DOHH2 (cell line): ENCODE measurements around the gene GATAD1.

Experiments used
- H3F3A ChIP-seq: fragments of 200-600 bp; sonication (generic), shearing (Covaris generic); 2 replicates; pipeline ENCODE4 v1.6.0; 2016; ENCODE audit warnings: antibody characterized with exemption, mild to moderate bottlenecking; ENCODE audit not compliant: control insufficient read depth, insufficient read depth
- H3K27ac ChIP-seq: fragments of 200-600 bp; sonication (generic); 2 replicates; pipeline ENCODE4 v1.5.1; 2014; ENCODE audit warnings: low read depth, mild to moderate bottlenecking, low read length, moderate library complexity
- H3K27me3 ChIP-seq: fragments of 200-600 bp; sonication (generic); 2 replicates; pipeline ENCODE4 v1.6.1; 2014; ENCODE audit warnings: mild to moderate bottlenecking, low read length, mixed read lengths; ENCODE audit not compliant: control insufficient read depth
- H3K36me3 ChIP-seq: fragments of 200-600 bp; sonication (generic); 2 replicates; pipeline ENCODE4 v1.6.1; 2014; ENCODE audit warnings: mild to moderate bottlenecking, low read length, moderate library complexity, mixed read lengths; ENCODE audit not compliant: control insufficient read depth
- H3K4me1 ChIP-seq: fragments of 200-600 bp; sonication (generic); 2 replicates; pipeline ENCODE4 v1.6.1; 2014; ENCODE audit warnings: mild to moderate bottlenecking, low read length, mixed read lengths; ENCODE audit not compliant: control insufficient read depth
- H3K4me2 ChIP-seq: fragments of 200-600 bp; sonication (generic); 2 replicates; pipeline ENCODE4 v1.6.0; 2014; ENCODE audit warnings: mild to moderate bottlenecking, low read length, moderate library complexity
- H3K4me3 ChIP-seq: fragments of 200-600 bp; sonication (generic); 2 replicates; pipeline ENCODE4 v1.5.1; 2014; ENCODE audit warnings: mild to moderate bottlenecking, low read length, mixed read lengths
- H3K79me2 ChIP-seq: fragments of 200-600 bp; sonication (generic); 2 replicates; pipeline ENCODE4 v1.6.1; 2014; ENCODE audit warnings: mild to moderate bottlenecking, low read length, mixed read lengths; ENCODE audit not compliant: control insufficient read depth
- H3K9me2 ChIP-seq: fragments of 200-600 bp; sonication (generic); replicated peaks from 2 replicates; pipeline ENCODE4 v1.6.1; 2014; ENCODE audit warnings: mild to moderate bottlenecking, low read length, mixed read lengths; ENCODE audit not compliant: control insufficient read depth
- H3K9me3 ChIP-seq: fragments of 200-600 bp; sonication (generic); 2 replicates; pipeline ENCODE4 v1.6.1; 2014; ENCODE audit warnings: antibody characterized with exemption, low read length, mixed read lengths; ENCODE audit not compliant: control insufficient read depth, insufficient read depth
- H4K20me1 ChIP-seq: fragments of 200-600 bp; sonication (generic); 2 replicates; pipeline ENCODE4 v1.6.0; 2014; ENCODE audit warnings: low read depth, mild to moderate bottlenecking, antibody characterized with exemption, low read length, moderate library complexity; ENCODE audit not compliant: control insufficient read depth, insufficient read depth
- EZH2phosphoT487 ChIP-seq: fragments of 200-600 bp; sonication (generic); IDR thresholded peaks from 2 replicates; pipeline ENCODE4 v1.6.1; 2017; ENCODE audit warnings: borderline replicate concordance, mild to moderate bottlenecking, antibody characterized with exemption, low read length, moderate library complexity, mixed read lengths
- TF ChIP-seq, protein P1 (sequence below): fragments of 200-600 bp; sonication (generic); IDR thresholded peaks from one replicate; pipeline ENCODE4 v1.5.1; 2014; ENCODE audit warnings: antibody characterized with exemption, mild to moderate bottlenecking, low read depth, low read length; ENCODE audit not compliant: poor library complexity, severe bottlenecking

The GATAD1 gene

DNA sequence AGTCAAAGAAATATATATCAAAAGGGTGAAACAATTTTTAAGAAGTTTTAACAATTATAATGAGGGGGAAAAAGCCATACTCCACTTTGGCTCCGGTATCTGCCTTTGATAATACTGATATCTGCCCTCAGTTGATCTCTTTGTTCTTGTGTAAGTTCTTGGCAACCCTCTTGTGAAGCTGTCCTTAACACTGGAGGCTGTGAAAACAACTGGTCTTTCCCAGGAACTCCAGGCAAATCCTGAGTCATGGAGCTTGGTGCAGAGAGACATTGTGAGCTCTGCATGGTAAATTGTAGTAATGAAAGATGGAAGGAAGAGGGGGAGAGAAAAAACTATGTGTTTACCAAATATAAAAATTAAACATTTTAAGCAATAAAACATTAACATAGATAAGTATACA is 42.4 kb downstream of the GATAD1 start:
- H3K36me3 ChIP-seq = peaks cover 70% of the 10 kb centered on the region
- no peak overlapping the region for H3K4me3 ChIP-seq
- TF ChIP-seq, protein P1, sequence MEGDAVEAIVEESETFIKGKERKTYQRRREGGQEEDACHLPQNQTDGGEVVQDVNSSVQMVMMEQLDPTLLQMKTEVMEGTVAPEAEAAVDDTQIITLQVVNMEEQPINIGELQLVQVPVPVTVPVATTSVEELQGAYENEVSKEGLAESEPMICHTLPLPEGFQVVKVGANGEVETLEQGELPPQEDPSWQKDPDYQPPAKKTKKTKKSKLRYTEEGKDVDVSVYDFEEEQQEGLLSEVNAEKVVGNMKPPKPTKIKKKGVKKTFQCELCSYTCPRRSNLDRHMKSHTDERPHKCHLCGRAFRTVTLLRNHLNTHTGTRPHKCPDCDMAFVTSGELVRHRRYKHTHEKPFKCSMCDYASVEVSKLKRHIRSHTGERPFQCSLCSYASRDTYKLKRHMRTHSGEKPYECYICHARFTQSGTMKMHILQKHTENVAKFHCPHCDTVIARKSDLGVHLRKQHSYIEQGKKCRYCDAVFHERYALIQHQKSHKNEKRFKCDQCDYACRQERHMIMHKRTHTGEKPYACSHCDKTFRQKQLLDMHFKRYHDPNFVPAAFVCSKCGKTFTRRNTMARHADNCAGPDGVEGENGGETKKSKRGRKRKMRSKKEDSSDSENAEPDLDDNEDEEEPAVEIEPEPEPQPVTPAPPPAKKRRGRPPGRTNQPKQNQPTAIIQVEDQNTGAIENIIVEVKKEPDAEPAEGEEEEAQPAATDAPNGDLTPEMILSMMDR = no peak
- TF ChIP-seq EZH2phosphoT487 = no peak
- H3F3A ChIP-seq = peaks cover 2% of the 10 kb centered on the region; the same call in 1 of the 2 replicates
- no peaks in the 10 kb centered on the region for H3K79me2 ChIP-seq
- H3K27ac ChIP-seq = no peak overlapping the region
- H3K4me1 ChIP-seq = no peaks in the 10 kb centered on the region
- H3K9me3 ChIP-seq = no peaks in the 10 kb centered on the region
- no peaks in the 10 kb centered on the region for H3K9me2 ChIP-seq
- H4K20me1 ChIP-seq = no peaks in the 10 kb centered on the region
- H3K4me2 ChIP-seq = no peak overlapping the region
- no peaks in the 10 kb centered on the region for H3K27me3 ChIP-seq

DNA sequence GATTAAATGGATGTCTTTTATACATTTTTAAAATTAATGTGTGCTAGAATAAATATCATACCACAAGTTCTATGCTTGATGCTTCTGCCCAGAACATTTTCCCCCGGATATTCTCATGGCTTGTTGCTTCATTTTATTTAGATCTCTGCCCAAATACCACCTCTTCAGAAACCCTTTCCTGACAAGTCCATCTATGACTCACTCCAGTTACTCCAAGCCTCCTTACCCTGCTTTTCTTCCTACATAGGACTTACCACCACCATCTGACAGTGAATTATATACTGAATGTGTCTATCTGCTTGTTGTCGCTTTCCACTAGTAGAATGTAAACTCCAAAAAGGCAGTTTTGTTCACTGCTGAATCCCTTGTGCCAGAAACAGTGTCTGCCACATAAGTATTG is 49.6 kb downstream of the GATAD1 start:
- H4K20me1 ChIP-seq = no peaks in the 10 kb centered on the region
- TF ChIP-seq, protein P1 = no peak
- TF ChIP-seq EZH2phosphoT487 = no peak
- H3K36me3 ChIP-seq = peaks cover 44% of the 10 kb centered on the region
- H3F3A ChIP-seq = peaks cover under 1% of the 10 kb centered on the region; the same call in 1 of the 2 replicates
- H3K79me2 ChIP-seq = no peaks in the 10 kb centered on the region
- H3K9me3 ChIP-seq = no peaks in the 10 kb centered on the region
- no peaks in the 10 kb centered on the region for H3K27me3 ChIP-seq
- no peaks in the 10 kb centered on the region for H3K9me2 ChIP-seq
- no peak overlapping the region for H3K4me3 ChIP-seq
- H3K4me1 ChIP-seq = no peaks in the 10 kb centered on the region
- no peak overlapping the region for H3K4me2 ChIP-seq
- no peak overlapping the region for H3K27ac ChIP-seq

DNA sequence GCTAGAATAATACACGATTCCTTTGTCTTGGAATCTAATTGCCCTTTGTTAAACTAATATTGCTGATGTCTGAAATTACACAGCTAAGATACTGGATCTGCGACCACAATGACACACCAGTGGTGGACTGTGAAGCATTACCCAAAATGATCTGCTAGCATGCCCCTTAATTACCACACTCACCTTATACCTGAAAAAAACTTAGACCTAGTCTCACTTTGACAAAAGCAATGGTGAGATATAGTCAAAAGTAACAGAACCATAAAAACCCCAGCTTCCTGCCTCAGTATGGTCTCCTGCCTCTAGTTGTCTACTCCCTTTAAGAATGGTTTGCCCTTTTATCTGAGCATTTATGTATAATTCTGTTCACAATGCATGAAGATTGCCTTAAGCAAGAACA is 51.3 kb downstream of the GATAD1 start:
- TF ChIP-seq, protein P1 = no peak
- no peak for TF ChIP-seq EZH2phosphoT487
- Histone ChIP-seq H3K36me3 (peaks cover 39% of the 10 kb centered on the region), H3K4me1 (no peaks in the 10 kb centered on the region), H3F3A (no peaks in the 10 kb centered on the region), H3K79me2 (no peaks in the 10 kb centered on the region), H3K27me3 (no peaks in the 10 kb centered on the region), H3K9me2 (no peaks in the 10 kb centered on the region), H4K20me1 (no peaks in the 10 kb centered on the region), H3K4me2 (no peak overlapping the region), H3K9me3 (no peaks in the 10 kb centered on the region), H3K27ac (no peak overlapping the region), H3K4me3 (no peak overlapping the region)

DNA sequence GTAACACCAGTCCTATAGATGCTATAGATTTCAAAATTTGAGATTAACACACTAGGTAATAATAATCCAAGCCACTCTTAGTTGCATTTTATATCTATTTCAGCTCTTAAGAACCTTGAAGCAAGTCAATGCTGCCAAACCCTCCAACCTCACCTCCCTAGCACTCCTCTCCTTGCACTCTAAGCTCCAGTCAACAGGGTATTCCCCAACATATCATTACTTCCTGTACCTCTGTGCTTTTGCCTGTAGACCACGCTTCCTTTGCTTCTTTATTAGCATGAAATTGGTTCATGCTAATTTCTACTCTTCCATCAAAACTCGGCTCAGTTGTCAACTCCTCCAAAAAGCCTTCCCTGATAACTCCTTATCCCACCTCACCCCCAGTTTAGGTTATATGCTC is 56.5 kb downstream of the GATAD1 start:
- Histone ChIP-seq H3K4me3 (no peak overlapping the region), H3K27me3 (no peaks in the 10 kb centered on the region), H3K4me2 (no peak overlapping the region), H3K4me1 (no peaks in the 10 kb centered on the region), H3F3A (no peaks in the 10 kb centered on the region), H3K79me2 (no peaks in the 10 kb centered on the region), H3K9me2 (no peaks in the 10 kb centered on the region), H3K27ac (no peak overlapping the region), H3K36me3 (peaks cover 36% of the 10 kb centered on the region), H3K9me3 (no peaks in the 10 kb centered on the region), H4K20me1 (no peaks in the 10 kb centered on the region)
- TF ChIP-seq, protein P1 = no peak
- no peak for TF ChIP-seq EZH2phosphoT487
